GM04504 (cell line): Measurements from ENCODE around the gene SMIM36.
"Not testable (repeated sequence)": the region's sequence is repeated elsewhere in the genome, so short reads cannot be mapped to it uniquely, and the experiment has no call there.

Experiments
- DNase-seq: peaks from one replicate; pipeline ENCODE4 v3.0.0-alpha.2; 2012; ENCODE audit warnings: low read depth

The SMIM36 gene

GRCh38 chr17:55501626-55502025 is 9.6 kb downstream of the SMIM36 start:
- DNase-seq = not testable (repeated sequence)

- DNase-seq = no peak
Measured at GRCh38 chr17:55500103-55500502, 11.1 kb downstream of the SMIM36 start.

- DNase-seq = no peak
Measured at GRCh38 chr17:55496094-55496881, 15.0 kb downstream of the SMIM36 start.

- DNase-seq = no peak
Measured at GRCh38 chr17:55495239-55495638, 16.0 kb downstream of the SMIM36 start.

GRCh38 chr17:55492781-55493341 is 18.4 kb downstream of the SMIM36 start:
- DNase-seq = no peak

- DNase-seq = no peak
Measured at GRCh38 chr17:55490376-55490775, 20.9 kb downstream of the SMIM36 start.

- DNase-seq = no peak
Measured at GRCh38 chr17:55487695-55488432, 23.4 kb downstream of the SMIM36 start.

- no peak for DNase-seq
Measured at GRCh38 chr17:55484575-55484974, 26.7 kb downstream of the SMIM36 start.

- no peak for DNase-seq
Measured at GRCh38 chr17:55482591-55483389, 28.5 kb downstream of the SMIM36 start.

- no peak for DNase-seq
Measured at GRCh38 chr17:55480631-55481315, 30.5 kb downstream of the SMIM36 start.

- no peak for DNase-seq
Measured at GRCh38 chr17:55479903-55480302, 31.3 kb downstream of the SMIM36 start.

GRCh38 chr17:55478971-55479370 is 32.3 kb downstream of the SMIM36 start:
- no peak for DNase-seq

GRCh38 chr17:55466671-55467070 is 44.6 kb downstream of the SMIM36 start:
- DNase-seq = no peak

- not testable (repeated sequence) for DNase-seq
Measured at GRCh38 chr17:55465771-55466170, 45.5 kb downstream of the SMIM36 start.

GRCh38 chr17:55463600-55463999 is 47.7 kb downstream of the SMIM36 start:
- no peak for DNase-seq

- DNase-seq = no peak
Measured at GRCh38 chr17:55462711-55463110, 48.5 kb downstream of the SMIM36 start.

- DNase-seq = no peak
Measured at GRCh38 chr17:55462234-55462633, 49.0 kb downstream of the SMIM36 start.

GRCh38 chr17:55458978-55459377 is 52.3 kb downstream of the SMIM36 start:
- peak; percentile 32 for DNase-seq

- no peak for DNase-seq
Measured at GRCh38 chr17:55458287-55458900, 52.9 kb downstream of the SMIM36 start.

- DNase-seq = no peak
Measured at GRCh38 chr17:55456307-55457240, 54.7 kb downstream of the SMIM36 start.
